ENCODE results near the gene HSD17B1.

The HSD17B1 gene

GRCh38 chr17:42547001-42547461 lies 5.7 kb upstream of the HSD17B1 start:
- TF ChIP-seq CTCF (IDR thresholded peaks at IDR 0.05; ENCODE audit: low read depth, low read length, missing control alignments): no peak

GRCh38 chr17:42547698-42548069 lies 5.0 kb upstream of the HSD17B1 start:
- no peak overlapping the region for H3K4me3 ChIP-seq (ENCODE audit: low read depth, low read length)
- DNase-seq (ENCODE audit: low read depth): no peak
- in situ Hi-C loops (cut with HindIII; ENCODE audit: low sequenced_read_pairs): no loop called here
- TF ChIP-seq CTCF (IDR thresholded peaks at IDR 0.05; ENCODE audit: low read depth, low read length, missing control alignments): no peak

More at GRCh38 chr17:42547001-42547461, 5.7 kb upstream of the HSD17B1 start:
- in situ Hi-C loops (cut with HindIII; ENCODE audit: low sequenced_read_pairs): no loop called here
- DNase-seq (ENCODE audit: low read depth): no peak
- no peak overlapping the region for H3K4me3 ChIP-seq (ENCODE audit: low read depth, low read length)

GRCh38 chr17:42548070-42548837 lies 4.5 kb upstream of the HSD17B1 start:
- peak overlapping the region; percentile 31 for H3K4me3 ChIP-seq (ENCODE audit: low read depth, low read length)
- peak; percentile 41 for TF ChIP-seq CTCF (IDR thresholded peaks at IDR 0.05; ENCODE audit: low read depth, low read length, missing control alignments)
- in situ Hi-C loops (cut with HindIII; ENCODE audit: low sequenced_read_pairs): no loop called here
- no peak for DNase-seq (ENCODE audit: low read depth)

GRCh38 chr17:42548993-42549755 lies 3.5 kb upstream of the HSD17B1 start:
- in situ Hi-C loops (cut with HindIII; ENCODE audit: low sequenced_read_pairs): no loop called here
- no peak overlapping the region for H3K4me3 ChIP-seq (ENCODE audit: low read depth, low read length)
- no peak for TF ChIP-seq CTCF (IDR thresholded peaks at IDR 0.05; ENCODE audit: low read depth, low read length, missing control alignments)
- DNase-seq (ENCODE audit: low read depth): no peak

GRCh38 chr17:42553161-42553818 lies 567 bp downstream of the HSD17B1 start:
- DNase-seq (ENCODE audit: low read depth): no peak
- in situ Hi-C loops (cut with HindIII; ENCODE audit: low sequenced_read_pairs): no loop called here
- H3K4me3 ChIP-seq (ENCODE audit: low read depth, low read length): peak overlapping the region; percentile 75
- TF ChIP-seq CTCF (IDR thresholded peaks at IDR 0.05; ENCODE audit: low read depth, low read length, missing control alignments): no peak

- peak overlapping the region; percentile 75 for H3K4me3 ChIP-seq (ENCODE audit: low read depth, low read length)
- TF ChIP-seq CTCF (IDR thresholded peaks at IDR 0.05; ENCODE audit: low read depth, low read length, missing control alignments): no peak
- DNase-seq (ENCODE audit: low read depth): no peak
- in situ Hi-C loops (cut with HindIII; ENCODE audit: low sequenced_read_pairs): no loop called here
Measured at GRCh38 chr17:42553866-42554249, 1.1 kb downstream of the HSD17B1 start.

All from astrocyte of the cerebellum (primary cell).